Liver (tissue), 3 donors: ENCODE measurements around the gene CDK8.
A peak's percentile ranks its signal among the peaks of the same experiment; 100 is the strongest.

Source experiments
- ATF3 ChIP-seq: IDR thresholded peaks from 2 replicates; pipeline ENCODE4 v1.6.1; 2016; ENCODE audit warnings: antibody characterized with exemption
- CTCF ChIP-seq: fragments of 150-350 bp; IDR thresholded peaks from 2 replicates; pipeline ENCODE4 v1.5.1; 2017; ENCODE audit warnings: improper control_type of control experiment, low read depth, low read length; ENCODE audit not compliant: missing input control
- HNF4A ChIP-seq, 2 donors: conservative IDR thresholded peaks; 2 replicates each; pipeline ENCODE4 v1.6.1; 2016; ENCODE audit warnings: antibody characterized with exemption in 2 of 2, mild to moderate bottlenecking in 2 of 2
- JUND ChIP-seq, 2 donors: IDR thresholded peaks; 2 replicates each; pipeline ENCODE4 v1.6.1; 2016; ENCODE audit warnings: antibody characterized with exemption in 2 of 2
- RAD21 ChIP-seq, 2 donors: IDR thresholded peaks; 2 replicates each; pipeline ENCODE4 v1.6.1; 2016; ENCODE audit warnings: antibody characterized with exemption in 2 of 2, mild to moderate bottlenecking in 2 of 2
- REST ChIP-seq: IDR thresholded peaks from 2 replicates; pipeline ENCODE4 v1.6.1; 2016; ENCODE audit warnings: antibody characterized with exemption, mild to moderate bottlenecking
- SP1 ChIP-seq: IDR thresholded peaks from 2 replicates; pipeline ENCODE4 v1.6.1; 2018; ENCODE audit warnings: antibody characterized with exemption, mild to moderate bottlenecking
- TAF1 ChIP-seq: conservative IDR thresholded peaks from 2 replicates; pipeline ENCODE4 v1.6.1; 2016; ENCODE audit warnings: antibody characterized with exemption, mild to moderate bottlenecking
- YY1 ChIP-seq: IDR thresholded peaks from 2 replicates; pipeline ENCODE4 v1.6.1; 2016; ENCODE audit warnings: antibody characterized with exemption, mild to moderate bottlenecking
- ZBTB33 ChIP-seq: IDR thresholded peaks from 2 replicates; pipeline ENCODE4 v1.6.1; 2016; ENCODE audit warnings: antibody characterized with exemption
- donor health status: healthy.
- donor health status: healthy.

GRCh38 chr13:26253787-26254582 is at the start of gene CDK8:
- TF ChIP-seq CTCF (no peak), JUND (IDR thresholded peaks at IDR 0.05) (no peak), HNF4A (conservative IDR thresholded peaks at IDR 0.05) (no peak), SP1 (peak; percentile 49), TAF1 (peak; percentile 74), YY1 (peak; percentile 82), ATF3 (no peak), ZBTB33 (peak; percentile 73), REST (peak; percentile 38), RAD21 (IDR thresholded peaks at IDR 0.05) (peak; percentile 16 to 18)
